Endothelial cell of umbilical vein (primary cell): ENCODE results near the gene AHNAK2. TPM values are rescaled to one million over a fixed set of nuclear protein-coding genes. Genes with fewer than 3 reads are reported as not detected.
A peak's percentile ranks its signal among the peaks of the same experiment; 100 is the strongest.

Source experiments
- BruUV-seq: library from RNA; stranded (reverse); fragments of 400-500 nt; replicated peaks from 2 replicates; lab custom pipeline; 2021; lab: Mats Ljungman, UMichigan
- CTCF ChIA-PET: fragments of 300-600, 350-600 bp; sonication (Branson Sonifier 250); formaldehyde crosslinking; loops from one replicate; lab custom pipeline; 2021; ENCODE audit warnings: antibody characterized with exemption, inconsistent platforms; lab: Charles Lee
- POLR2A ChIA-PET: fragments of 300-600, 350-600 bp; sonication (Branson Sonifier 250); formaldehyde crosslinking; loops from one replicate; lab custom pipeline; 2021; ENCODE audit warnings: antibody characterized with exemption, inconsistent platforms; lab: Charles Lee
- DNase-seq: peaks from one replicate; pipeline ENCODE4 v3.0.0-alpha.2; 2011; ENCODE audit warnings: low read depth, low spot score
- FAIRE-seq: peaks from 2 replicates; lab custom pipeline; 2011; peaks lifted over from hg19 to GRCh38; lab: Jason Lieb, UNC
- H2AFZ ChIP-seq: 2 replicates; pipeline ENCODE4 v1.6.0; 2012; ENCODE audit warnings: low read depth, low read length, control low read depth, inconsistent platforms
- H3K27ac ChIP-seq: 2 replicates; pipeline ENCODE4 v1.5.1; 2011; ENCODE audit warnings: low read depth, mild to moderate bottlenecking, control low read depth, low read length, moderate library complexity; ENCODE audit not compliant: insufficient read depth
- H3K27me3 ChIP-seq, 2 experiments: 2 replicates each; pipeline versions ENCODE4 v1.6.0 to v1.6.1; 2011; ENCODE audit warnings: low read length in 2 of 2, mixed read lengths in 1 of 2; ENCODE audit not compliant: control insufficient read depth in 2 of 2, insufficient read depth in 2 of 2
- H3K36me3 ChIP-seq, 2 experiments: 2 replicates in 1 of 2; 3 replicates in 1 of 2; pipeline ENCODE4 v1.5.1; 2011; ENCODE audit warnings: low read length in 2 of 2, mild to moderate bottlenecking in 1 of 2, moderate library complexity in 1 of 2; ENCODE audit not compliant: control insufficient read depth in 2 of 2, insufficient read depth in 2 of 2; ENCODE audit errors: extremely low read depth in 1 of 2
- H3K4me1 ChIP-seq: 3 replicates; pipeline ENCODE4 v1.5.1; 2011; ENCODE audit warnings: mild to moderate bottlenecking, low read length; ENCODE audit not compliant: control insufficient read depth, insufficient read depth; ENCODE audit errors: extremely low read depth
- H3K4me2 ChIP-seq: 2 replicates; pipeline ENCODE4 v1.6.1; 2011; ENCODE audit warnings: low read length, control low read depth, mixed read lengths; ENCODE audit not compliant: insufficient read depth
- H3K4me3 ChIP-seq, 3 experiments: fragments of 200-600 bp in 1 of 3; sonication (generic), shearing (Covaris generic) in 1 of 3; replicated peaks in 1 of 3; 2 replicates each; pipeline ENCODE4 v1.5.1; 2011 to 2016; ENCODE audit warnings: control low read depth in 3 of 3, low read length in 3 of 3, mild to moderate bottlenecking in 2 of 3, inconsistent platforms in 1 of 3, low read depth in 1 of 3, moderate library complexity in 1 of 3; ENCODE audit not compliant: insufficient read depth in 1 of 3
- H3K79me2 ChIP-seq: 2 replicates; pipeline ENCODE4 v1.6.0; 2012; ENCODE audit warnings: low read length, inconsistent platforms; ENCODE audit not compliant: control insufficient read depth, insufficient read depth
- H3K9ac ChIP-seq: replicated peaks from 2 replicates; pipeline ENCODE3; 2011; ENCODE audit warnings: low read length, control low read depth; ENCODE audit not compliant: insufficient read depth; ENCODE audit errors: extremely low read depth
- H3K9me1 ChIP-seq: replicated peaks from 3 replicates; pipeline ENCODE4 v1.6.0; 2011; ENCODE audit warnings: mild to moderate bottlenecking, low read length; ENCODE audit not compliant: control insufficient read depth, insufficient read depth; ENCODE audit errors: extremely low read depth
- H3K9me3 ChIP-seq: replicated peaks from 2 replicates; pipeline ENCODE4 v1.5.1; 2012; ENCODE audit warnings: low read length, inconsistent platforms; ENCODE audit not compliant: control insufficient read depth, insufficient read depth
- H4K20me1 ChIP-seq: replicated peaks from 2 replicates; pipeline ENCODE3; 2011; ENCODE audit warnings: mild to moderate bottlenecking, low read length; ENCODE audit not compliant: control insufficient read depth, insufficient read depth; ENCODE audit errors: extremely low read depth
- MAX ChIP-seq: IDR thresholded peaks from 2 replicates; pipeline ENCODE4 v1.6.1; 2011; ENCODE audit not compliant: insufficient read depth, insufficient read length
- dilution Hi-C: fragments of 300-500 bp; cut with MboI; formaldehyde crosslinking; loops from one replicate; pipeline ENCODE4 v1.15.0; 2019; ENCODE audit warnings: low sequenced_read_pairs; ENCODE audit not compliant: extremely low pct_ligation_motif_present
- intact Hi-C: fragments of 100-400 bp; cut with micrococcal nuclease; formaldehyde crosslinking; loops from one replicate; pipeline ENCODE4 v1.10.0; 2022
- polyA plus RNA-seq, 4 experiments: library from polyadenylated mRNA; depleted of rRNA in 3 of 4; stranded (reverse) in 3 of 4; unstranded in 1 of 4; fragments of >200 nt; gene quantifications; 2 replicates each; pipeline versions ENCODE4 v1.2.1 to v1.2.3, GENCODE V29; 2011 to 2012; ENCODE audit warnings: missing spikeins in 1 of 4
- total RNA-seq: library from RNA; stranded (reverse); gene quantifications from 2 replicates; pipeline ENCODE4 v1.2.3, GENCODE V29; 2021
- TF ChIP-seq, protein P1 (sequence below), 2 donors: IDR thresholded peaks; 1 replicate in 1 of 2; 2 replicates in 1 of 2; pipeline ENCODE4 v1.5.1; 2011; ENCODE audit warnings: low read length in 2 of 2, mild to moderate bottlenecking in 2 of 2, moderate library complexity in 2 of 2, control low read depth in 1 of 2, inconsistent platforms in 1 of 2, low read depth in 1 of 2; ENCODE audit not compliant: insufficient read depth in 1 of 2; ENCODE audit errors: extremely low read depth in 1 of 2

The AHNAK2 gene
- total and polyA plus RNA-seq, 2 donors (not counting 3 experiments of a cell fraction or from before 2014, with no cell fraction given) = 17.7 to 68.7 TPM

DNA sequence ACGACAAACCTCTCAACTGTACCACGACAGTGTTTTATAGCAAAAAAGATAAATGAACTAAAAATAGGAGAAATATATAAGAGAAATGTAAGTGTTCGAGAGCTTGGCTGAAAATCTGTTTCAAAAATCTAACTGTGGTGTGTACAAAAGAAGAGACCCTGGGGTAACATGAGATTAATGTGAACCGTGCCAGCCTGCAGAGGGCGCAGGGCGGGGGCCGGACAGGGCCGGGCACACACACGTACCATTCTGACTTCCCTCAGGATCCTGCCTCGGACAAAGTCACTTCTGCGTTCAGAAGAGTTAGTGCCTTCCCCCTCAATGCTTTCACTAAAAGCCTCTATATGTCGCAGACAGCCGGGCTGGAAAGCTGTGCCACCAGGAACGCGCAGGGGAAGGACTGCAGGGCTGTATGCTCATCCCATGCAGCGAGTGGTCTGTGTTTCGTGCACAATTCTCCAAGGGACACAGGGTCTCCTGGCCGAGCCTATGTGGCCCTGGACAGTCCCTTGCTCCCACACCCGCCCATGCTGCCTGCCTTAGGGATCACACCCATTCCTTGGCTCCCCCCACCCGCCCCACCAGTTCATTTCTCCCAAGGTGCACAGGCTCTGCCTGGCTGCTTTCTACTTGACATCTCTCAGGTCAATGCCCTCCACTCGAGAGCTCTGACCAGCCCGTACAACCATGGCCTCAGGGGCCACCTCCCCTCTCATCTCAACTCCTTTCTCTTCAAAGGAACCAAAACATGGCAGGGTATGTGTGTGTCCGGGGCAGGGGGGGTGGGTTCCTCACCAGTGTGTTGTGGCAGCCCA lies 34.2 kb upstream of the AHNAK2 start:
- DNase-seq (no peak), FAIRE-seq (no peak)
- intact Hi-C loops (no loop called here), dilution Hi-C loops (no loop called here)
- Histone ChIP-seq H3K4me2 (no peak overlapping the region), H3K36me3 (peaks cover 9 to 15% of the 10 kb centered on the region in 2 experiments), H3K4me3 (no peak overlapping the region), H3K27ac (no peak overlapping the region), H3K9ac (no peak overlapping the region), H3K9me3 (no peaks in the 10 kb centered on the region), H4K20me1 (no peaks in the 10 kb centered on the region), H3K79me2 (peaks cover 82% of the 10 kb centered on the region), H2AFZ (no peak overlapping the region), H3K4me1 (peaks cover 25% of the 10 kb centered on the region), H3K27me3 (no peaks in the 10 kb centered on the region), H3K9me1 (no peaks in the 10 kb centered on the region)
- TF ChIP-seq MAX = no peak
- TF ChIP-seq, protein P1, sequence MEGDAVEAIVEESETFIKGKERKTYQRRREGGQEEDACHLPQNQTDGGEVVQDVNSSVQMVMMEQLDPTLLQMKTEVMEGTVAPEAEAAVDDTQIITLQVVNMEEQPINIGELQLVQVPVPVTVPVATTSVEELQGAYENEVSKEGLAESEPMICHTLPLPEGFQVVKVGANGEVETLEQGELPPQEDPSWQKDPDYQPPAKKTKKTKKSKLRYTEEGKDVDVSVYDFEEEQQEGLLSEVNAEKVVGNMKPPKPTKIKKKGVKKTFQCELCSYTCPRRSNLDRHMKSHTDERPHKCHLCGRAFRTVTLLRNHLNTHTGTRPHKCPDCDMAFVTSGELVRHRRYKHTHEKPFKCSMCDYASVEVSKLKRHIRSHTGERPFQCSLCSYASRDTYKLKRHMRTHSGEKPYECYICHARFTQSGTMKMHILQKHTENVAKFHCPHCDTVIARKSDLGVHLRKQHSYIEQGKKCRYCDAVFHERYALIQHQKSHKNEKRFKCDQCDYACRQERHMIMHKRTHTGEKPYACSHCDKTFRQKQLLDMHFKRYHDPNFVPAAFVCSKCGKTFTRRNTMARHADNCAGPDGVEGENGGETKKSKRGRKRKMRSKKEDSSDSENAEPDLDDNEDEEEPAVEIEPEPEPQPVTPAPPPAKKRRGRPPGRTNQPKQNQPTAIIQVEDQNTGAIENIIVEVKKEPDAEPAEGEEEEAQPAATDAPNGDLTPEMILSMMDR (IDR thresholded peaks at IDR 0.05; ENCODE audit: extremely low read depth in 1 of 2, insufficient read depth in 1 of 2, low read depth in 1 of 2, low read length in 2 of 2) = peak; percentile 17 to 34
- POLR2A ChIA-PET = no interaction called here
- no TSS peak for BruUV-seq
- CTCF ChIA-PET = interaction anchor here (0.8 to 2.1 kb wide), 3 partner anchors 8 to 34 kb away, joined by 3 to 15 read pairs (median 5); no protein-coding TSS in a partner anchor
